T47D (cell line): ENCODE data around the gene F2RL2.
"Not testable (repeated sequence)": the region's sequence is repeated elsewhere in the genome, so short reads cannot be mapped to it uniquely, and the experiment has no call there.

Experiments used
- DNase-seq, 2 experiments: peaks; one replicate each; pipeline versions ENCODE4 v3.0.0 to v3.0.0-alpha.2; 2011 to 2012; ENCODE audit warnings: low read depth in 1 of 2, low spot score in 1 of 2
- JUND ChIP-seq: IDR thresholded peaks from 2 replicates; pipeline ENCODE4 v1.6.1; 2012; ENCODE audit warnings: low read depth
- in situ Hi-C: cut with HindIII; loops from 2 replicates; pipeline ENCODE4 v1.10.0; 2016; ENCODE audit warnings: low sequenced_read_pairs, low pct_unique_long_range_greater_than_20kb

Gene F2RL2

GRCh38 chr5:76615759-76616158, 7.4 kb downstream of the F2RL2 start:
- TF ChIP-seq JUND: no peak
- DNase-seq: no peak
- in situ Hi-C loops: no loop called here

- TF ChIP-seq JUND: no peak
- in situ Hi-C loops: no loop called here
- DNase-seq: no peak
Measured at GRCh38 chr5:76612942-76613341, 10.3 kb downstream of the F2RL2 start.

- no peak for DNase-seq
Measured at GRCh38 chr5:76610196-76610595, 13.0 kb downstream of the F2RL2 start.

GRCh38 chr5:76608833-76609232, 14.4 kb downstream of the F2RL2 start:
- no peak for TF ChIP-seq JUND
- in situ Hi-C loops: no loop called here
- no peak for DNase-seq

More at GRCh38 chr5:76610196-76610595, 13.0 kb downstream of the F2RL2 start:
- TF ChIP-seq JUND: no peak
- in situ Hi-C loops: no loop called here

DNA sequence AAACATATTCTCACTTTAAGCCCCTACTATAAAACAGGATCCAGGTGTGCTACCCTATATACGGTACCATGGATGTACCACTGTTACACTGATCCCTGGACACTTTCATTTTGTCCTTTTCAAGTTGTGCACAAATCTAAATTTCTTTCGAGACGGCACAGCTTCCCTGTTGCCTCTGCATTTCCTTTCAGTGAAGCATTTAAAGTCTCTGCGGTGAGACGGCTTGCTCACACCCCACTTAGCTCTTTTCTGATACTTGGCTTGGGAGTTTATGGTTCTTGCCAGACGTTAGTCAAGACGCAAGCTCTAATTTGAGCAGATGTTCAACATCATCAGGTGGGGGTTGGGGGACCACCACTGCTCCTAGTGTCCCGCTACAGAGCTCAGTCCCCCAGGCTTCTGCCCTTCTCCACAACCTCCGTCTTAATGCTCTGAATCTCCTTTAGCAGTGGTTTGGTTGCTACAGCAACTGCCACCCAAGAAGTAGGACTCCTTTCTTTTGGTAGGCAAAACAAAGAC, 15.8 kb downstream of the F2RL2 start:
- in situ Hi-C loops: no loop called here
- no peak for TF ChIP-seq JUND
- DNase-seq: no peak

GRCh38 chr5:76606701-76607100, 16.5 kb downstream of the F2RL2 start:
- in situ Hi-C loops: no loop called here
- TF ChIP-seq JUND: no peak
- DNase-seq: no peak

GRCh38 chr5:76604838-76605237, 18.4 kb downstream of the F2RL2 start:
- DNase-seq: no peak
- no peak for TF ChIP-seq JUND
- in situ Hi-C loops: no loop called here

- DNase-seq, in situ Hi-C loops: not testable (repeated sequence)
Measured at GRCh38 chr5:76603991-76604390, 19.2 kb downstream of the F2RL2 start.

GRCh38 chr5:76602094-76602726, 21.0 kb downstream of the F2RL2 start:
- in situ Hi-C loops: no loop called here
- DNase-seq: no peak
- TF ChIP-seq JUND: no peak

DNA sequence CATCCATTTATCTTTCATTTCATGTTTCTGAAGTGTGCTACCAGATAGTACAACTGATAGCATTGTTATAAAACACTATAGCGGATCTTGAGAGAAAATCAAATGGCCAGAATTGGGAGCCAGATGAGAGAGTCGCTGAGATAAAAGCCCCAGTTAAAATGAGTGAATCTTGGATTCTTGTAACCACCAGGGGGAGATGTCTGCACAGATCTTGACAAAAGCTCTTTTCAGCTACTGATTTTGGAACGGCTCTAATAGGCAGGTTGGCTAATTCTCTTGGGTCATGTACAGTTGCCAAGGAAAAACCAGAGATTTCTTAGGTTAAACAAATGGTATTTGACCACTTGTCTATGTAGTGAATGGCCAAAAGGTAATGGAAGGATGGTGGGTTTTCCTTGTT, 21.7 kb downstream of the F2RL2 start:
- in situ Hi-C loops: no loop called here
- no peak for TF ChIP-seq JUND

DNA sequence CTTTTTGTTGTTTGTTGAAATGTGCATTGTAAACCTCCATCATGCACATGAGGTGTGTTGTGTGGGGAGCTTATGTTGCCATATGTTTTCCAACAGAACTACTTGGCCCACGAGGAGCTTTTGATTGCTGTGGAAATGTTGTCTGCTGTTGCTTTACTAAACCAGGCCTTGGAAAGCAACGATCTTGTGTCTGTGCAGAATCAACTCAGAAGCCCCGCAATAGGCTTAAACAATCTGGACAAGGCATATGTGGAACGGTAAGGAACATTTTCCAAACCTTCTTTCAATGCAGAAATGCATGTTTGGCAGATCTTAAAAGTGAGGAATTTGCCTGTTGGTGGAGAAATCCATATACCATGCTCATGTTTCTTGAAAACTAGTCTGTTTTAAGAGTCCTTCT, 22.5 kb downstream of the F2RL2 start:
- in situ Hi-C loops: no loop called here
- no peak for DNase-seq
- no peak for TF ChIP-seq JUND

More for the DNA sequence above, 21.7 kb downstream of the F2RL2 start:
- peak; percentile 13 to 77 for DNase-seq

DNA sequence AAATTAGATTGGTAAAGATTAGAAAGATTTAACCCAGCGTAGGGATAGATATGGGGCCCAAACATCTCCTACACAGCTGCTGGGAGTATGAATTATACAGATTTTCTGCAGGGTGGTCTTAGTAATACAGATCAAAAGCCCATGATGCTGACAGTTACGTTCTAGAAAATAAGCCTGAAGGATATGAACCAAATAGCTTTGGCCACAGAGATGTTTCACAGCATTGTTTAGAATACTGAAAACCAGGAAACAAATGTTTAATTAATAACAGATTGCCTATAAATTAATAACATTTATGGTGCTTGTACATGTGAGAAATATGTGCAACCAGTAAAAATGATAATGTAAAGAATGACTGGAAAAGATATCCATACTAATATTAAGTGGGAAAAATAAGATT, 24.7 kb downstream of the F2RL2 start:
- DNase-seq: no peak
- TF ChIP-seq JUND: no peak
- in situ Hi-C loops: no loop called here

GRCh38 chr5:76595755-76596481, 27.3 kb downstream of the F2RL2 start:
- no peak for DNase-seq
- in situ Hi-C loops: no loop called here
- no peak for TF ChIP-seq JUND
